Liver (tissue), 9 donors: Measurements from ENCODE around the gene SEZ6L. TPM values are rescaled to one million over a fixed set of nuclear protein-coding genes. Genes with fewer than 3 reads are reported as not detected.

Experiments
- DNase-seq: peaks from one replicate; pipeline ENCODE4 v3.0.0-alpha.2; 2017; ENCODE audit warnings: low spot score
- H3K27ac ChIP-seq, 2 donors: one replicate each; pipeline ENCODE4 v1.7.0; 2013; ENCODE audit warnings: inconsistent platforms in 2 of 2, low read length in 2 of 2, control low read depth in 1 of 2, low read depth in 1 of 2, mild to moderate bottlenecking in 1 of 2
- H3K27me3 ChIP-seq, 4 donors: one replicate each; pipeline versions ENCODE4 v1.6.1 to v1.7.0; 2013; ENCODE audit warnings: low read length in 3 of 4, inconsistent platforms in 1 of 4, mild to moderate bottlenecking in 1 of 4, moderate library complexity in 1 of 4; ENCODE audit not compliant: control insufficient read depth in 4 of 4, insufficient read depth in 4 of 4
- H3K36me3 ChIP-seq, 4 donors: one replicate each; pipeline versions ENCODE4 v1.6.1 to v1.7.0; 2013; ENCODE audit warnings: low read length in 3 of 4, mild to moderate bottlenecking in 3 of 4, low read depth in 1 of 4, moderate library complexity in 1 of 4; ENCODE audit not compliant: control insufficient read depth in 4 of 4, insufficient read depth in 3 of 4
- H3K4me1 ChIP-seq, 4 donors: one replicate each; pipeline versions ENCODE4 v1.6.1 to v1.7.0; 2013; ENCODE audit warnings: low read length in 3 of 4, mild to moderate bottlenecking in 3 of 4, moderate library complexity in 1 of 4; ENCODE audit not compliant: control insufficient read depth in 4 of 4, insufficient read depth in 4 of 4
- H3K4me3 ChIP-seq, 3 donors: one replicate each; pipeline versions ENCODE4 v1.6.1 to v1.7.0; 2013; ENCODE audit warnings: low read length in 3 of 3, control low read depth in 1 of 3, low read depth in 1 of 3, mild to moderate bottlenecking in 1 of 3
- H3K9ac ChIP-seq, 2 donors: one replicate each; pipeline ENCODE4 v1.7.0; 2013; ENCODE audit warnings: low read length in 2 of 2, mild to moderate bottlenecking in 2 of 2, moderate library complexity in 2 of 2, control low read depth in 1 of 2, low read depth in 1 of 2
- H3K9me3 ChIP-seq, 4 donors: one replicate each; pipeline versions ENCODE4 v1.6.1 to v1.7.0; 2013; ENCODE audit warnings: low read length in 3 of 4; ENCODE audit not compliant: control insufficient read depth in 4 of 4
- EGR1 ChIP-seq, 2 donors: IDR thresholded peaks; 2 replicates each; pipeline ENCODE4 v1.6.1; 2016 to 2018; ENCODE audit warnings: antibody characterized with exemption in 2 of 2, low read depth in 2 of 2
- FOXA1 ChIP-seq: IDR thresholded peaks from 2 replicates; pipeline ENCODE4 v1.6.1; 2016; ENCODE audit warnings: antibody characterized with exemption
- FOXA2 ChIP-seq: IDR thresholded peaks from 2 replicates; pipeline ENCODE4 v1.6.1; 2016; ENCODE audit warnings: antibody characterized with exemption
- GABPA ChIP-seq, 2 donors: IDR thresholded peaks in 1 of 2; conservative IDR thresholded peaks in 1 of 2; 2 replicates each; pipeline ENCODE4 v1.6.1; 2016; ENCODE audit warnings: antibody characterized with exemption in 2 of 2, mild to moderate bottlenecking in 1 of 2, moderate library complexity in 1 of 2
- HNF4A ChIP-seq, 2 donors: conservative IDR thresholded peaks; 2 replicates each; pipeline ENCODE4 v1.6.1; 2016; ENCODE audit warnings: antibody characterized with exemption in 2 of 2, mild to moderate bottlenecking in 2 of 2
- HNF4G ChIP-seq: IDR thresholded peaks from 2 replicates; pipeline ENCODE4 v1.6.1; 2016; ENCODE audit warnings: antibody characterized with exemption
- JUND ChIP-seq, 2 donors: IDR thresholded peaks; 2 replicates each; pipeline ENCODE4 v1.6.1; 2016; ENCODE audit warnings: antibody characterized with exemption in 2 of 2
- NR2F2 ChIP-seq: IDR thresholded peaks from 2 replicates; pipeline ENCODE4 v1.6.1; 2016; ENCODE audit warnings: antibody characterized with exemption
- RAD21 ChIP-seq, 2 donors: IDR thresholded peaks; 2 replicates each; pipeline ENCODE4 v1.6.1; 2016; ENCODE audit warnings: antibody characterized with exemption in 2 of 2, mild to moderate bottlenecking in 2 of 2
- RXRA ChIP-seq, 2 donors: IDR thresholded peaks; 2 replicates each; pipeline ENCODE4 v1.6.1; 2017 to 2018; ENCODE audit warnings: antibody characterized with exemption in 2 of 2, mild to moderate bottlenecking in 1 of 2
- SP1 ChIP-seq: IDR thresholded peaks from 2 replicates; pipeline ENCODE4 v1.6.1; 2018; ENCODE audit warnings: antibody characterized with exemption, mild to moderate bottlenecking
- TAF1 ChIP-seq: conservative IDR thresholded peaks from 2 replicates; pipeline ENCODE4 v1.6.1; 2016; ENCODE audit warnings: antibody characterized with exemption, mild to moderate bottlenecking
- YY1 ChIP-seq: IDR thresholded peaks from 2 replicates; pipeline ENCODE4 v1.6.1; 2016; ENCODE audit warnings: antibody characterized with exemption, mild to moderate bottlenecking
- WGBS: extraction: QIAGEN DNeasy Blood & Tissue Kit; methylation state at CpG from one replicate; pipeline ENCODE4 v1.1.7; 2013; 5-methylcytosine and 5-hydroxymethylcytosine counted together
- polyA plus RNA-seq, 2 donors: library from polyadenylated mRNA; stranded (reverse) in 1 of 2; unstranded in 1 of 2; fragments of 200-250 nt in 1 of 2; fragments of >200 nt in 1 of 2; fragmentation: Nextera tagmentation in 1 of 2; extraction: Ambion mirVana in 1 of 2; gene quantifications; one replicate each; pipeline versions ENCODE4 v1.2.1 to v1.2.3, GENCODE V29; 2013 to 2015
- total RNA-seq, 2 donors: library from RNA; depleted of rRNA; stranded (reverse); fragments of >200 nt; gene quantifications; one replicate each; pipeline ENCODE4 v1.2.3, GENCODE V29; 2014
- TF ChIP-seq, protein P1 (sequence below): IDR thresholded peaks from 2 replicates; pipeline ENCODE4 v1.6.1; 2016; ENCODE audit warnings: antibody characterized with exemption
- TF ChIP-seq, protein P2 (sequence below): IDR thresholded peaks from 2 replicates; pipeline ENCODE4 v1.6.1; 2016; ENCODE audit warnings: antibody characterized with exemption
- TF ChIP-seq, protein P3 (sequence below): fragments of 150-350 bp; IDR thresholded peaks from 2 replicates; pipeline ENCODE4 v1.5.1; 2017; ENCODE audit warnings: improper control_type of control experiment, low read depth, low read length; ENCODE audit not compliant: missing input control
- TF ChIP-seq, protein P4 (sequence below): IDR thresholded peaks from 2 replicates; pipeline ENCODE4 v1.6.1; 2016; ENCODE audit warnings: antibody characterized with exemption, mild to moderate bottlenecking
- TF ChIP-seq, protein P5 (sequence below): IDR thresholded peaks from 2 replicates; pipeline ENCODE4 v1.6.1; 2016; ENCODE audit warnings: antibody characterized with exemption
- donor health status: healthy.
- donor health status: healthy.
- donor health status: healthy.
- donor health status: healthy.
- donor health status: healthy.

The SEZ6L gene
- total and polyA plus RNA-seq, 4 donors, result under 0.01 to 0.70 (median 0.08) TPM; not detected in 1

DNA sequence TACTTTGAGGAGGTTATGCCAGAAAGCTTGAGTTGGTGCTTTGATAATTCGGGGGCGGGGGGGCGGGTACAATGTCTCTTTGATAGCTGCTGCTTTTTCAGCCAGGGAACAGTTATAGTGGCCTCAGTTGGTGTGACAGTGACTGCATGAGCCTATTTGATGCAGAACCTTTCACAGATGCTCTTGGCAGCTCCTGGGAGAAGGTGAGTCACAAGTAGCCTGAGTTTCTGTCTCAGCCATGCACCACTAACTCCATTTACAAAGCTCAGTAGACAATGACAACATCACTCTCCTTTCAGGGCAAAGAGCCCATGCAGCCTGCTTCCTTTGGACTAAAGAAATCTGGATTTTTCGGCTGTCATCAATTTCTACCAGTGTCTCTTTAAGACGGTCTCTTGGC, 42.1 kb upstream of the SEZ6L start (continued):
- TF ChIP-seq, protein P1, sequence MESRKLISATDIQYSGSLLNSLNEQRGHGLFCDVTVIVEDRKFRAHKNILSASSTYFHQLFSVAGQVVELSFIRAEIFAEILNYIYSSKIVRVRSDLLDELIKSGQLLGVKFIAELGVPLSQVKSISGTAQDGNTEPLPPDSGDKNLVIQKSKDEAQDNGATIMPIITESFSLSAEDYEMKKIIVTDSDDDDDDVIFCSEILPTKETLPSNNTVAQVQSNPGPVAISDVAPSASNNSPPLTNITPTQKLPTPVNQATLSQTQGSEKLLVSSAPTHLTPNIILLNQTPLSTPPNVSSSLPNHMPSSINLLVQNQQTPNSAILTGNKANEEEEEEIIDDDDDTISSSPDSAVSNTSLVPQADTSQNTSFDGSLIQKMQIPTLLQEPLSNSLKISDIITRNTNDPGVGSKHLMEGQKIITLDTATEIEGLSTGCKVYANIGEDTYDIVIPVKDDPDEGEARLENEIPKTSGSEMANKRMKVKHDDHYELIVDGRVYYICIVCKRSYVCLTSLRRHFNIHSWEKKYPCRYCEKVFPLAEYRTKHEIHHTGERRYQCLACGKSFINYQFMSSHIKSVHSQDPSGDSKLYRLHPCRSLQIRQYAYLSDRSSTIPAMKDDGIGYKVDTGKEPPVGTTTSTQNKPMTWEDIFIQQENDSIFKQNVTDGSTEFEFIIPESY, result no peak
- TF ChIP-seq HNF4A (conservative IDR thresholded peaks at IDR 0.05) (no peak), FOXA2 (no peak), SP1 (no peak), TAF1 (no peak)

DNA sequence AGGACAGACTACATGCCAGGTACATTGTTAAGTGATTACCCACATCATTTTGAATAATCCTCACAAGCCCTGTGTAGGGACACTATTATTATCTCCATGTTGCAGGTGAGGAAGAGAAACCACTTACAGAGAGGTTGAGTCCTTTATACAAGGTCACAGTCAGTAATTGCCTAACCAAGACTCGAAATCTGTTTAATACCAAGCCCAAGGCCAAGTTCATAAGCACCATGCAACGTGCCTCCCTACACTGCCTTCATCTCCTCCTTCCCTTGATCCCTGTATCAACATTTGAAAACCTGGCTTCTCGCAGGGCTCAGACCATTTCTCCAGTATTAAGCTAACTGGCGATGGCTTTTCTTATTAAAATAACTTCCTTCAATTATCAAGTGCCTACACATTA, 41.7 kb upstream of the SEZ6L start:
- no peak for DNase-seq
- Histone ChIP-seq H3K27ac (no peak overlapping the region), H3K4me1 (no peaks in the 10 kb centered on the region), H3K9me3 (no peaks in the 10 kb centered on the region), H3K9ac (no peak overlapping the region), H3K27me3 (peaks cover 0 to 7% (median 0%) of the 10 kb centered on the region in 4 donors), H3K36me3 (no peaks in the 10 kb centered on the region), H3K4me3 (no peak overlapping the region)
- TF ChIP-seq HNF4G, result no peak
- TF ChIP-seq RAD21 (IDR thresholded peaks at IDR 0.05), result no peak
- no peak for TF ChIP-seq YY1
- no peak for TF ChIP-seq RXRA (IDR thresholded peaks at IDR 0.05)
- TF ChIP-seq GABPA (IDR thresholded peaks at IDR 0.05 in 1 of 2, conservative IDR thresholded peaks at IDR 0.05 in 1 of 2), result no peak
- TF ChIP-seq, protein P2, sequence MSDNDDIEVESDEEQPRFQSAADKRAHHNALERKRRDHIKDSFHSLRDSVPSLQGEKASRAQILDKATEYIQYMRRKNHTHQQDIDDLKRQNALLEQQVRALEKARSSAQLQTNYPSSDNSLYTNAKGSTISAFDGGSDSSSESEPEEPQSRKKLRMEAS, result no peak
- no peak for TF ChIP-seq HNF4A (conservative IDR thresholded peaks at IDR 0.05)
- TF ChIP-seq FOXA2, result no peak
- no peak for TF ChIP-seq NR2F2
- TF ChIP-seq, protein P3, sequence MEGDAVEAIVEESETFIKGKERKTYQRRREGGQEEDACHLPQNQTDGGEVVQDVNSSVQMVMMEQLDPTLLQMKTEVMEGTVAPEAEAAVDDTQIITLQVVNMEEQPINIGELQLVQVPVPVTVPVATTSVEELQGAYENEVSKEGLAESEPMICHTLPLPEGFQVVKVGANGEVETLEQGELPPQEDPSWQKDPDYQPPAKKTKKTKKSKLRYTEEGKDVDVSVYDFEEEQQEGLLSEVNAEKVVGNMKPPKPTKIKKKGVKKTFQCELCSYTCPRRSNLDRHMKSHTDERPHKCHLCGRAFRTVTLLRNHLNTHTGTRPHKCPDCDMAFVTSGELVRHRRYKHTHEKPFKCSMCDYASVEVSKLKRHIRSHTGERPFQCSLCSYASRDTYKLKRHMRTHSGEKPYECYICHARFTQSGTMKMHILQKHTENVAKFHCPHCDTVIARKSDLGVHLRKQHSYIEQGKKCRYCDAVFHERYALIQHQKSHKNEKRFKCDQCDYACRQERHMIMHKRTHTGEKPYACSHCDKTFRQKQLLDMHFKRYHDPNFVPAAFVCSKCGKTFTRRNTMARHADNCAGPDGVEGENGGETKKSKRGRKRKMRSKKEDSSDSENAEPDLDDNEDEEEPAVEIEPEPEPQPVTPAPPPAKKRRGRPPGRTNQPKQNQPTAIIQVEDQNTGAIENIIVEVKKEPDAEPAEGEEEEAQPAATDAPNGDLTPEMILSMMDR, result no peak
- TF ChIP-seq, protein P1, result no peak
- TF ChIP-seq JUND (IDR thresholded peaks at IDR 0.05), result no peak
- TF ChIP-seq, protein P4, sequence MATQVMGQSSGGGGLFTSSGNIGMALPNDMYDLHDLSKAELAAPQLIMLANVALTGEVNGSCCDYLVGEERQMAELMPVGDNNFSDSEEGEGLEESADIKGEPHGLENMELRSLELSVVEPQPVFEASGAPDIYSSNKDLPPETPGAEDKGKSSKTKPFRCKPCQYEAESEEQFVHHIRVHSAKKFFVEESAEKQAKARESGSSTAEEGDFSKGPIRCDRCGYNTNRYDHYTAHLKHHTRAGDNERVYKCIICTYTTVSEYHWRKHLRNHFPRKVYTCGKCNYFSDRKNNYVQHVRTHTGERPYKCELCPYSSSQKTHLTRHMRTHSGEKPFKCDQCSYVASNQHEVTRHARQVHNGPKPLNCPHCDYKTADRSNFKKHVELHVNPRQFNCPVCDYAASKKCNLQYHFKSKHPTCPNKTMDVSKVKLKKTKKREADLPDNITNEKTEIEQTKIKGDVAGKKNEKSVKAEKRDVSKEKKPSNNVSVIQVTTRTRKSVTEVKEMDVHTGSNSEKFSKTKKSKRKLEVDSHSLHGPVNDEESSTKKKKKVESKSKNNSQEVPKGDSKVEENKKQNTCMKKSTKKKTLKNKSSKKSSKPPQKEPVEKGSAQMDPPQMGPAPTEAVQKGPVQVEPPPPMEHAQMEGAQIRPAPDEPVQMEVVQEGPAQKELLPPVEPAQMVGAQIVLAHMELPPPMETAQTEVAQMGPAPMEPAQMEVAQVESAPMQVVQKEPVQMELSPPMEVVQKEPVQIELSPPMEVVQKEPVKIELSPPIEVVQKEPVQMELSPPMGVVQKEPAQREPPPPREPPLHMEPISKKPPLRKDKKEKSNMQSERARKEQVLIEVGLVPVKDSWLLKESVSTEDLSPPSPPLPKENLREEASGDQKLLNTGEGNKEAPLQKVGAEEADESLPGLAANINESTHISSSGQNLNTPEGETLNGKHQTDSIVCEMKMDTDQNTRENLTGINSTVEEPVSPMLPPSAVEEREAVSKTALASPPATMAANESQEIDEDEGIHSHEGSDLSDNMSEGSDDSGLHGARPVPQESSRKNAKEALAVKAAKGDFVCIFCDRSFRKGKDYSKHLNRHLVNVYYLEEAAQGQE, result no peak
- TF ChIP-seq, protein P5, sequence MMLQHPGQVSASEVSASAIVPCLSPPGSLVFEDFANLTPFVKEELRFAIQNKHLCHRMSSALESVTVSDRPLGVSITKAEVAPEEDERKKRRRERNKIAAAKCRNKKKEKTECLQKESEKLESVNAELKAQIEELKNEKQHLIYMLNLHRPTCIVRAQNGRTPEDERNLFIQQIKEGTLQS, result no peak
- no peak for TF ChIP-seq TAF1
- TF ChIP-seq SP1, result no peak
- no peak for TF ChIP-seq EGR1 (IDR thresholded peaks at IDR 0.05; ENCODE audit: low read depth in 2 of 2)
- no peak for TF ChIP-seq FOXA1
- WGBS, result 57% methylated on average over 4 of the region's 4 CpGs
